SK-N-DZ (cell line): ENCODE measurements around the gene SEC24D.

Experiments used
- DNase-seq: peaks from one replicate; pipeline ENCODE4 v3.0.0-alpha.2; 2015; ENCODE audit warnings: low spot score

SEC24D gene

GRCh38 chr4:118716304-118716703 is 119.6 kb downstream of the SEC24D start:
- no peak for DNase-seq

GRCh38 chr4:118714682-118715081 is 121.2 kb downstream of the SEC24D start:
- DNase-seq: no peak

DNA sequence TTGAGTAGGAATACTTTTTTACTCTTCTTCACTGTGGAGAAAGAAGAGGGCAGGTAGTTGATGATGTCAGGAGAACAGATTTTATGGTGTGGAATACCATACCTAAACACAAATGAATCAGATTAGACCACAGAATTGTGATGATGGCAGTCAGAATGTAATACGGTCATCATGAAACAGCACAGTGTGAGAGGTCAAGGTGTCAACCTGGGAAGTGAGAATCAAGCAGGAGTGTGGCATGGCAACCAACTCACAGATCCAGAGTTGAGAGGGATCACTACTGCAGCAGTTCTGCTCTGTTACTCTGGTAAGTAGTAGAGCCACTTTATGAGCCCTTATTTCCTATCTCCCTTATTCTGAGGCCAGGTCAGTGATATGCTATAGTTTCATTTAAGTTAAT is 123.1 kb downstream of the SEC24D start:
- no peak for DNase-seq

- DNase-seq: peak; percentile 16
Observed at GRCh38 chr4:118711052-118711451, 124.9 kb downstream of the SEC24D start.

GRCh38 chr4:118703118-118703517 is 132.8 kb downstream of the SEC24D start:
- DNase-seq: no peak

GRCh38 chr4:118684873-118685811 is 150.8 kb downstream of the SEC24D start, which contains the start of gene METTL14:
Gene METTL14 (plus strand): TSS chr4:118685392. CDS start chr4:118685535, 143 bp downstream.
- DNase-seq: peak; percentile 93

- peak; percentile 53 for DNase-seq
Observed at GRCh38 chr4:118683513-118683912, 152.4 kb downstream of the SEC24D start.

- peak; percentile 28 for DNase-seq
Observed at GRCh38 chr4:118682928-118683327, 153.0 kb downstream of the SEC24D start.

GRCh38 chr4:118680808-118681207 is 155.1 kb downstream of the SEC24D start:
- DNase-seq: no peak

- no peak for DNase-seq
Observed at GRCh38 chr4:118676128-118676527, 159.8 kb downstream of the SEC24D start.
